ENCODE data around the gene RNF169. TPM values are rescaled to one million over a fixed set of nuclear protein-coding genes. Genes with fewer than 3 reads are reported as not detected.
"Not testable (repeated sequence)": the region's sequence is repeated elsewhere in the genome, so short reads cannot be mapped to it uniquely, and the experiment has no call there.

RNF169 gene
- total RNA-seq, 1 donor from 2014 or later, result 10.4 TPM

- intact Hi-C loops (cut with DNase I), result no loop called here
- ATAC-seq, result no peak
- DNase-seq (ENCODE audit: missing footprints), result no peak
These were observed 25.1 kb upstream of the RNF169 start for GRCh38 chr11:74723511-74723910.

GRCh38 chr11:74725701-74726100 is 22.9 kb upstream of the RNF169 start:
- ATAC-seq, result no peak
- DNase-seq (ENCODE audit: missing footprints), result no peak
- intact Hi-C loops (cut with DNase I), result loop anchor here (2.0 to 5.0 kb wide), 2 partner anchors 23 to 88 kb away; no protein-coding TSS in a partner anchor

DNA sequence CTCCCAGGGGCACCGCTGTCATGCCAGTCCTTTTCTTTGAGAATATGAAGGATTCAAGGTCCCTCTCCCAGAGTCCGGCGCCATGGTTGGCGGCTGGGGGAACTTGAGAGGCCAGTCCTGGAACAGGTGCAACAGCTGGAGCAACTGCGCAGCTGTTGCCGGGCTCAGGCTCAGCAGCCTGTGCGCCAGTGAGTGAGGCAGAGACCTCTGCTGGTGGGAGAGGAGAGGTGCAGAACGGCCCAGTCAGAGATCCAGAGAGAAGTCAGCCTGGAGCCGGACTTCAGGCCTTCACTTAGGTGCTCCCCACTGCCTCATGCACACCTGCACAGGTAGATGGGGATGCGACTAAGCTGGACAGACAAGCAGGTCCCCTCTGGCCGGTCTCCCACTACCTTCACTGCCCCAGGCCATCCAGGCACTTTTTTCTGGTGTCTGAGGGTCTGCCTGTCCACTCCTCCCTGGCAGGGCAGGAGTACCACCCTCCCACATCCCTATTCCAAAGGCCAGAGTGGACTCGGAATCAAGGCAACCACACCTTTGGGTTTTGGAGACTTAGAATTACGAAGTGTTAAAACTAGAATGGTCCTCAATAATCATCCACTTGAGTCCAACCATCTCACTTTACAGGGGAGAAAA is 22.0 kb upstream of the RNF169 start:
- DNase-seq (ENCODE audit: missing footprints) (peak; percentile 78), ATAC-seq (peak; percentile 82)
- intact Hi-C loops (cut with DNase I), result loop anchor here (2.0 to 5.0 kb wide), 2 partner anchors 24 to 89 kb away; no protein-coding TSS in a partner anchor

GRCh38 chr11:74729397-74729796 is 19.3 kb upstream of the RNF169 start:
- intact Hi-C loops (cut with DNase I), result loop anchor here (5.0 kb wide), 1 partner anchor 92 kb away; no protein-coding TSS in a partner anchor
- no peak for DNase-seq (ENCODE audit: missing footprints)
- ATAC-seq, result no peak

DNA sequence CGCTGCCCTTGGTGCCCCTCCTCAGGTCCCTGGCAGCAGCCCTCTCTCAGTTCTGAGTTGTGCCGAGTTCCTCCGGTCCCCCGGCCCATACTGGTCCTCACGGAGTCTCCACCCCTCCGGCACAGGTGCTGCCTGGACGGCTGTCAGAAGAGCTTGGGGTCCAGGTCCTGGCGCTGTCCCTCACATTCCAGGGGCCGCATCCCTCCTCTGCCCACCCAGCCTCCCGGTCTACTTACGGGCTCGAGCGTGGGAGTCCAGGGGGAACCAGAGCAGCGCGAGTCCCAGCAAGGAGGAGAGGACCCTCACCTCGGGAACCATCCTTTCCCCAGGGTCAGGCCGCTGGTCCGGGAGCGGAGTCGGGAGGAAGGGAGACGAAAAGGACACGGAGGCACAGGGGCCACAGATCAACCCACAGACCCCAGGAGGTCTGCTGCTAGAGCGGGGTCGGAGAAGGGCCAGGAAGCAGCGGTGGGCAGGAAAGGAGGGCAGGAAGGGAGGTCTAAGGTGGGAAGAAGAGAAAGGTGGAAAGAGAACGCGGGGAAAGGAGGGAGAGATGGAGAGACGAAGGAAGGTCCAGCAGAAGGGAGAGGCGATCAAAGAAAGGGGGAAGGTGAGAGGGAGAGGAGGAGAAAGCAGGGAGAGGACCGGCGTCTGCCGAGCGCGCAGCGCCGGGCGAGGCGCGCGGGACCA is 17.9 kb upstream of the RNF169 start:
- ATAC-seq, result no peak

DNA sequence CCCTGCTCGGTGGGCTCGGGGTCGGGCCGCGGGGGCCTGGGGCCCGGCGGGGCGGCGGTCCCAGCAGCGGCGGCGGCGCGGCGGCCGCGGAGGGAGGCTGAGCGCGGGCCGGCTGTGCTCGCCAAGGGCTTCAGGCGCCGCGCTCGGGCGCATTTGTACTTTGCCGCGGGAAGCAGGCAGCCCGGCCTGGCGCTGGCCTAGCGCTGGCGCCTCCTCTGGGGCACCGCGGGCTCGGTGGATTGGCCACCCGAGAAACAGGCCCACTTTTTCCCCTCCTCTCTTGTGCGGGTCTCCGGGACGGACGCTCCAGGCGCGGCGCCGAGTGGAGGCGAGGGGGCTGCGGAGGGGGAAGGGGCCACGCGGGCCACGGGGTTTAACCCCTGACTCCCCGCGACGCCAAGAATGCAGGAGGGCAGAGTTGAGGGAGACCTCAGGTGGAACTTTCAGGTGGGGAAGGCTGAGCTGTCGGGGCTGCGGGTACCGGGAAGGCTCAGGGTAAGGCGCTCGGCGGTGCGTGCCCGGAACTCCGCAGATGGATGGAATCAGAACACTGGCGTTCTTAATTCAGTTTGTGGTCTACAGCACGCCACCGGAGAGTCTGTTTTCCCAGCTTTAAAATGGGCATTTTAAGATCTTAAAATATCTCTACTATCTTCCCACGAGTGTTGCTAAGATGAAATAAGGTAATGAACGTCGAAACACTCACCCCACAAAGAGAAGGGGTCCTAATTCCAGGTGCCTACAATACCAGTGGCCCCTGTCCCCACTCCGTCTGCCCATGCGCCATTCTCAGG is 17.2 kb upstream of the RNF169 start, which contains the start of gene CHRDL2:
Gene CHRDL2, minus strand, starts transcription at position 126 of the 794 bp plus-strand sequence. CDS start 538 bp downstream, outside the sequence.
- DNase-seq (ENCODE audit: missing footprints) (peak; percentile 73), ATAC-seq (peak; percentile 78)
- intact Hi-C loops (cut with DNase I), result no loop called here

More for the DNA sequence above, 17.9 kb upstream of the RNF169 start:
- intact Hi-C loops (cut with DNase I), result no loop called here
- no peak for DNase-seq (ENCODE audit: missing footprints)

GRCh38 chr11:74734559-74734925 is 14.1 kb upstream of the RNF169 start:
- intact Hi-C loops (cut with DNase I), result no loop called here
- ATAC-seq (no peak), DNase-seq (ENCODE audit: missing footprints) (no peak)

DNA sequence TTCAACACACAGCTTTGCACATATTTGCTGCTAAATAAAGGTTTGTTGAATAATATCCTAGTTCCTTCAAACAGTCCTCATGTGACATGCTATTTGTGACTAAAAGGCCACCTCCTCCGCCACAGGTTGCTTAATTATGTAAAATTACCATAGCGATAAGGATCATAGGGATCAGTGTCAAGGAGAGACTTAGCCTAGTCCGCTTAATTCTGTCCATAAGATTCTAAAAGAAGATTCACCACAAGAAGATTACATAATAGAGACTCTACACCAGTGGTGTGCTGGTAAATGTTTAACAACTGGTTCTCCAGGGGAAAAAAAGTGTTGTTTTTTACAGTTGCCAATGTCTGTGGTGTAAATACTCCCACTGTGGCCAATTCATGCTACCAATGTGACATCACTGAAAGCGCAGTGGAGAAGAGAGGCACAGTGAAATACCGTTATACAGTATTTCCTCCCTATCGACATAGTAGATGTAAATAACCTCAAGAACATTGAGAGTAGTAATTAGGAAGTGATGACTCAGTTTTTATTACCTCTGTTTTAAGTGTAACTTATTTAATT is 13.2 kb upstream of the RNF169 start:
- ATAC-seq, result no peak
- DNase-seq (ENCODE audit: missing footprints), result no peak
- intact Hi-C loops (cut with DNase I), result loop anchor here (5.0 kb wide), 1 partner anchor 123 kb away; no protein-coding TSS in a partner anchor

DNA sequence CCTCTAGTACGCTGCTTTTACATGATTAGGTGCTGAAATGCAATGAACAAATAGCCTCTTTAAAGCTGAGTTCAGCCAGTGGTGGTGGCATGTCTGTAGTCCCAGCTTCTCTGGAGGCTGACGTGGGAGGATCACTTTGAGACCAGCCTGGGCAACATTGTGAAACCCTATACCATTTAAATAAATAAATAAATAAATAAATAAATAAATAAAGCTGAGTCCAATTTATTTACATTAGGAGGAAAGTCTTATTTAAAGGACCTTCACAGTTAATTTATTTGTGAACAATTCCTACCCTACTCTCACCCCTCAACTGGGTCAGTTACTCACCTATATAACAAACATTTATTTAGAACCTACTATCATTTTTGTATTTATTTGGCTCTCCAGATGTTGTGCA is 12.6 kb upstream of the RNF169 start:
- no peak for DNase-seq (ENCODE audit: missing footprints)
- intact Hi-C loops (cut with DNase I), result loop anchor here (5.0 kb wide), 1 partner anchor 124 kb away; no protein-coding TSS in a partner anchor
- ATAC-seq, result no peak

DNA sequence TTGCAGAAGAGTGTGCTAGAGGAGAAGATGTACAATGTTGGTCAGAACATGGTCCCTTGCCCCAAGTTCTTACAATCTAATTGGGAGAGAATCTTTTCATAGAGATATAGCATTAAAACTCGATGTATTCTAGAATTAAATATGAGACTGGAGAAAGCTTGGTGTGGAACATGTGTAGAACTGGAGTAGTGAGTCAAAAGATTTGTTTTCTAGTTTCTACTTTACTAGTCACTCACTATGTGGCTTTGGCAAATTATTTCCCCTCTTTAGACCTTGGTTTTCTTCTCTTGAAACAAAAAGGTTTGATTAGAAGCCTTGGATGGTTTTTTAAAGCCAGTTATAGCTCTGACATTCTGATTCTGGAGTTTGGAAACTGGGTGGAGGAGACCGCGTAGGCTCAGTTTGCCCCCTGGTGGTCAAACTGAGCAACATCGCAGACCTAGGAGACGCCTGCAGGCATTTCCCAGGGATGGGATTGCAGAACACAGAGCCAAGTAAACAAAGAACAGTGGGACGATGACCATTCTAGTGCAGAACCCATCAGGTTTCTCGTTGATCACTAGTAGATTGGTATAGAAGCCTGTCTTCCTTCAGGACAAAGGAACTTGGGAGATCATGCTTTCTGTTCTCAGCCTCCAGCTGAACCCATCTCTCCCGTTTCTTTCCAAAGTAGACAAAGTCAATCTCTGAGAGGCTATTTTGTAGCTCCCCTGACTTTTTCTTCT is 8.9 kb upstream of the RNF169 start:
- intact Hi-C loops (cut with DNase I), result loop anchor here (5.0 to 10.0 kb wide), 2 partner anchors 127 to 275 kb away; partner anchors contain the start of gene KCNE3
- DNase-seq (ENCODE audit: missing footprints), result peak; percentile 74

DNA sequence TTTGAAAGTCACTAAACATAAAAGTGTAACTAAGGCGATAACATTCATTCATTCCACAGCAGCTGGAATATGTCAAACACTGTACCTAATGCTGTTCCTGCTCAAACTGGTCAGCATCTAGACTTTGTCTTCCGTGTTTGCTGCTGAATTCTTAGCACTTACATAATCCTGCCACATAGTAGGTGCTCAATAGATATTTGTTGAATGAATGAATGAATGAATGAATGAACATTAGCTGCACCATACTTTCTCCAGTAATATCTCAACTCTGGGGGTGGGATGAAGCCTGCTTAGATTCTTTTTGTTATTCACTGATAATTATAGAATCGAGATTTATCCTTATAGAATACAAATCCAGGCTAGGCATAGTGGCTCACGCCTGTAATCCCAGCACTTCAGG is 6.6 kb upstream of the RNF169 start:
- ATAC-seq (no peak), DNase-seq (ENCODE audit: missing footprints) (no peak)
- intact Hi-C loops (cut with DNase I), result loop anchor here (10.0 kb wide), 1 partner anchor 277 kb away; the partner anchor contains the start of gene KCNE3

More for the DNA sequence above, 8.9 kb upstream of the RNF169 start:
- peak; percentile 93 for ATAC-seq

- DNase-seq (ENCODE audit: missing footprints), result no peak
- no peak for ATAC-seq
- intact Hi-C loops (cut with DNase I), result loop anchor here (10.0 kb wide), 1 partner anchor 279 kb away; the partner anchor contains the start of gene KCNE3
These were observed 5.0 kb upstream of the RNF169 start for GRCh38 chr11:74743640-74744039.

DNA sequence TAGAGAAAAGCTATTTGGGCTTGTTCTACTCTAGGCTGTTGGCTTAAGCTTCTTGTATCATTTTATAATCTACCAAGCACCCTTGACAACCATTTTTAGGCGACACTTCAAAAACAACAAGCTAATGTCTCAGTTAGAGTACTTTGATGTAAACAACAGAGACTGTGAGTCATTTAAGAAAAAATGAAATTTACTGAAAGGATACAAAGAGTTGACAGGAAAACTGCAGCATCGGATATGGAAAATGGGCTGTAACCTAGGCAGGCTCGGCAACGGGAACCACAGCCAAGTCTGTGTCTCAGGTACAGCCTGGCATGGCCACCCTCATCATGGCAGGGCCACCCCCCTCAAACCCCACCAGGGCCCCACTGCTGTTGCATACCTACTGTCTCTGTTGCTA is 4.4 kb upstream of the RNF169 start:
- DNase-seq (ENCODE audit: missing footprints), result no peak
- no peak for ATAC-seq
- intact Hi-C loops (cut with DNase I), result loop anchor here (10.0 kb wide), 1 partner anchor 279 kb away; the partner anchor contains the start of gene KCNE3

DNA sequence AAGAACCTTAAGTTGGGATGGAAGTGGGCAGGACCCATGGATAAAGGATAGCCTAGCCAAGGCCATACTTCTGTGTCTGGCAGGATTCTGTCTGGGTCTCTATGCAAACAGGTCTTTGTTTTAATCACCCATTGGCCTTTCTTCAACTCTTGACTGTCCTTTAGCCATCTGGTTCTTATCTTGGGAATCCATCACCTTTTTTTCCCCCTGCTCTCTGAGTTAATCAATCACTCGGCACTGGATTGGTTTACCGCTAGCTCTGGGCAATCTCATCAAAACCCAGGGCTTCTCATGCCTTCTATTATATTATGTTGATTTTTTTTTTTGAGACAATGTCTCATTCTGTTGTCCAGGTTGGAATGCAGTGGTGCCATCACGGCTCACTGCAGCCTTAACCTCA is 1.8 kb upstream of the RNF169 start:
- DNase-seq (ENCODE audit: missing footprints), result no peak
- intact Hi-C loops (cut with DNase I), result loop anchor here (10.0 kb wide), 1 partner anchor 282 kb away; the partner anchor contains the start of gene KCNE3
- no peak for ATAC-seq

DNA sequence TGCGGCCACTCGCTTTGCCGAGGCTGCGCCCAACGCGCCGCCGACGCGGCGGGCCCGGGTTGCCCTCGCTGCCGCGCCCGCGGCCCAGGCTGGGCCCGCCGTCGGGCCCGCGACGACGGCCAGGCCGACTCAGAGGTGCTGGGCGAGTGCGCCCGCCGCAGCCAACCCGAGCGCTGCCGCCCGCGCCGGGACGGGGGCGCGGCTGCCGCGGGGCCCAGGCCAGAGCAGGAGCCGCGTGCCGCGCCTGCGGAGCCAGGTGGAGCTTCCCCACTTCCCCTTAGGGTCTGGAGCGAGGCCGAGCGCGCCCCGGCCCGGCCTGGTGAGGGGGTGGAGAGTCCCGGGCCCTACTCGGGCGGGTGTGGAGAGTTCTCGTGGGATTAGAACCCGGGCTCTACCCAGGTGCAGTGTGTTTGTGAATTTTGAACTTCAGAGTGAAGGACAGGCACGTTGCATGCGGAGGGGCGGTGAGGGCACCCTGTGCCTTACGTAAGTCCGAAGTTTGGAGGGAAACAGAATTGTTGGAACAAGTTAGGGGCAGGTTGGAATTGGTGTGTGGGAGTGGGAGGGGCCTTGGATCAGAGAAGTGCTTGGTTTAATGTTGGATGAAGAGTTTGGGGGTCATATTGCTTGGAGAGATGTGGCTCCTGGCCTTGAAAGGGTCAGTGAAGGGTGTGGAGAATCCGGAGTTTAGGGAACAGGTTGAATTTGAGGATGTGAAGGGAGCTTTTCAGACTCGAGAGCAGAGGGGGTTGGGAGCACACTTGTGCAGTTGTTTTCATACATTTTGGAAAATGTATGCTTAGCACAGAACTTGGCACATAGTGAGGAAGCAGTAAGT is 697 bp downstream of the RNF169 start:
- ATAC-seq, result peak; percentile 26
- intact Hi-C loops (cut with DNase I), result loop anchor here (10.0 kb wide), 1 partner anchor 285 kb away; the partner anchor contains the start of gene KCNE3

DNA sequence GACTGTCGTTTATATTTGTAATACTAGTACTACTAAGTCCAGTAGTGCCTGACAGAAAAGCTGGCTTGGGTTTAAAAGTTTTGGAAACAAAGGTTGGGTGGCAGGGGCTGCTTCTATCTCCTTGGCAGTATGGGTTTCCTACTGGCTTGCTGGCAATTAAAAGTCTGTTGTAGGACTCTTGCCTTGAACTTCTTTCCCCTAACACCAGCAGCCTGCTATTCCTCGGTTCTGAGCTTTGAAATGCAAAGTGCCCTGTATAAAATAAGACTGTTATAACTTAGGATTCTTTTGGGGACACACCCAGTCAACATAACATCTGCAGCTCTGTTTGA is 1.3 kb downstream of the RNF169 start:
- no peak for DNase-seq (ENCODE audit: missing footprints)
- no peak for ATAC-seq
- intact Hi-C loops (cut with DNase I), result loop anchor here (10.0 kb wide), 2 partner anchors 55 to 285 kb away; partner anchors contain the start of gene KCNE3

More for the DNA sequence above, 697 bp downstream of the RNF169 start:
- peak; percentile 84 for DNase-seq (ENCODE audit: missing footprints)

- not testable (repeated sequence) for DNase-seq (ENCODE audit: missing footprints); ATAC-seq
- intact Hi-C loops (cut with DNase I), result loop anchor here (10.0 kb wide), 1 partner anchor 54 kb away; no protein-coding TSS in a partner anchor
These were observed 1.9 kb downstream of the RNF169 start for GRCh38 chr11:74750598-74750997.
